Neutrophil (primary cell): ENCODE measurements around the gene SSR1.
"Not testable (repeated sequence)": the region's sequence is repeated elsewhere in the genome, so short reads cannot be mapped to it uniquely, and the experiment has no call there.

Source experiments
- H3K27ac ChIP-seq: fragments of 200-600 bp; sonication (generic); 2 replicates; pipeline ENCODE4 v1.5.1; 2016; ENCODE audit warnings: mild to moderate bottlenecking, moderate library complexity
- H3K27me3 ChIP-seq: fragments of 200-600 bp; sonication (generic); 2 replicates; pipeline ENCODE4 v1.6.0; 2016; ENCODE audit warnings: mild to moderate bottlenecking
- H3K36me3 ChIP-seq: fragments of 200-600 bp; sonication (generic); 2 replicates; pipeline ENCODE4 v1.5.1; 2017
- H3K4me1 ChIP-seq, 2 experiments: fragments of 200-600 bp in 1 of 2; sonication (generic) in 1 of 2; 1 replicate in 1 of 2; 2 replicates in 1 of 2; pipeline versions ENCODE4 v1.5.1 to v1.6.1; 2013 to 2016; ENCODE audit warnings: low read depth in 1 of 2, low read length in 1 of 2, mild to moderate bottlenecking in 1 of 2, moderate library complexity in 1 of 2; ENCODE audit not compliant: control insufficient read depth in 1 of 2, insufficient read depth in 1 of 2
- H3K4me3 ChIP-seq, 2 experiments: fragments of 200-600 bp in 1 of 2; sonication (generic) in 1 of 2; 1 replicate in 1 of 2; 2 replicates in 1 of 2; pipeline ENCODE4 v1.5.1; 2013 to 2016; ENCODE audit warnings: low read depth in 1 of 2, low read length in 1 of 2, mild to moderate bottlenecking in 1 of 2, moderate library complexity in 1 of 2
- H3K9me3 ChIP-seq: fragments of 200-600 bp; sonication (generic); 2 replicates; pipeline ENCODE4 v1.5.1; 2016
- CTCF ChIP-seq: fragments of 200-600 bp; sonication (generic); IDR thresholded peaks from 2 replicates; pipeline ENCODE4 v1.5.1; 2016; ENCODE audit warnings: antibody characterized with exemption

The SSR1 gene

GRCh38 chr6:7341271-7341670 lies 28.3 kb upstream of the SSR1 start:
- H3K9me3 ChIP-seq = no peaks in the 10 kb centered on the region
- no peak overlapping the region for H3K27ac ChIP-seq
- no peak overlapping the region for H3K4me3 ChIP-seq
- H3K4me1 ChIP-seq = peaks cover 0 to 4% of the 10 kb centered on the region in 2 experiments
- no peaks in the 10 kb centered on the region for H3K27me3 ChIP-seq
- no peaks in the 10 kb centered on the region for H3K36me3 ChIP-seq
- TF ChIP-seq CTCF = no peak

- not testable (repeated sequence) for H3K27ac ChIP-seq, H3K9me3 ChIP-seq, H3K4me1 ChIP-seq, H3K36me3 ChIP-seq, H3K27me3 ChIP-seq, H3K4me3 ChIP-seq
Observed at GRCh38 chr6:7339007-7339732, 26.2 kb upstream of the SSR1 start.

GRCh38 chr6:7338031-7338430 lies 25.0 kb upstream of the SSR1 start:
- Histone ChIP-seq H3K36me3 (no peaks in the 10 kb centered on the region), H3K4me3 (no peak overlapping the region), H3K27ac (no peak overlapping the region), H3K27me3 (no peaks in the 10 kb centered on the region), H3K4me1 (peaks cover 0 to 4% of the 10 kb centered on the region in 2 experiments), H3K9me3 (no peaks in the 10 kb centered on the region)
- TF ChIP-seq CTCF = no peak

- H3K27ac ChIP-seq = no peak overlapping the region
- no peak for TF ChIP-seq CTCF
Observed at GRCh38 chr6:7335519-7335918, 22.5 kb upstream of the SSR1 start.

GRCh38 chr6:7334685-7335084 lies 21.7 kb upstream of the SSR1 start:
- Histone ChIP-seq H3K4me3 (no peak overlapping the region), H3K27me3 (no peaks in the 10 kb centered on the region), H3K4me1 (peaks cover 0 to 4% of the 10 kb centered on the region in 2 experiments), H3K9me3 (no peaks in the 10 kb centered on the region), H3K27ac (no peak overlapping the region), H3K36me3 (no peaks in the 10 kb centered on the region)
- no peak for TF ChIP-seq CTCF

More at GRCh38 chr6:7335519-7335918, 22.5 kb upstream of the SSR1 start:
- H3K4me3 ChIP-seq = no peak overlapping the region
- no peaks in the 10 kb centered on the region for H3K36me3 ChIP-seq
- peaks cover 0 to 4% of the 10 kb centered on the region in 2 experiments for H3K4me1 ChIP-seq
- no peaks in the 10 kb centered on the region for H3K27me3 ChIP-seq
- H3K9me3 ChIP-seq = no peaks in the 10 kb centered on the region

- Histone ChIP-seq H3K36me3 (no peaks in the 10 kb centered on the region), H3K4me1 (peaks cover 8 to 9% of the 10 kb centered on the region in 2 experiments)
Observed at GRCh38 chr6:7332090-7332745, 19.2 kb upstream of the SSR1 start.

More at GRCh38 chr6:7332090-7332745, 19.2 kb upstream of the SSR1 start:
- no peak overlapping the region for H3K4me3 ChIP-seq
- no peaks in the 10 kb centered on the region for H3K9me3 ChIP-seq
- no peak for TF ChIP-seq CTCF
- no peak overlapping the region for H3K27ac ChIP-seq
- no peaks in the 10 kb centered on the region for H3K27me3 ChIP-seq
